Activated CD8-positive, alpha-beta T cell treated with anti-CD3 and anti-CD28 coated beads, Interleukin-2, amount 10 ng/mL, durations not matched to agents 7 days and 5 days (primary cell): ENCODE data around the gene CENPV. TPM values are rescaled to one million over a fixed set of nuclear protein-coding genes. Genes with fewer than 3 reads are reported as not detected.

Experiments
- ATAC-seq: fragments of 150-1000 bp; cut with Tn5 transposase; one replicate; pipeline ENCODE4 v1.10.0; 2021; ENCODE audit warnings: moderate library complexity
- CTCF ChIA-PET: fragments of 350-600 bp; sonication (Branson Sonifier 250); formaldehyde crosslinking; loops from one replicate; lab custom pipeline; 2021; ENCODE audit warnings: antibody characterized with exemption; lab: Charles Lee
- POLR2A ChIA-PET: fragments of 350-600 bp; sonication (Branson Sonifier 250); formaldehyde crosslinking; loops from one replicate; lab custom pipeline; 2021; ENCODE audit warnings: antibody characterized with exemption; lab: Charles Lee
- DNase-seq: peaks from one replicate; pipeline ENCODE4 v3.0.0-alpha.2; 2020
- H3K27ac Mint-ChIP-seq: one replicate; pipeline ENCODE4 v1.8.0; 2021; ENCODE audit warnings: mild to moderate bottlenecking, mixed read lengths
- H3K27me3 Mint-ChIP-seq: one replicate; pipeline ENCODE4 v1.8.0; 2021; ENCODE audit warnings: low read depth, mixed read lengths
- H3K36me3 Mint-ChIP-seq: one replicate; pipeline ENCODE4 v1.8.0; 2021; ENCODE audit warnings: low read depth, mixed read lengths
- H3K4me1 Mint-ChIP-seq: one replicate; pipeline ENCODE4 v1.8.0; 2021; ENCODE audit warnings: low read depth, mixed read lengths
- H3K4me3 Mint-ChIP-seq: one replicate; pipeline ENCODE4 v1.8.0; 2021; ENCODE audit warnings: mild to moderate bottlenecking, mixed read lengths
- H3K9me3 Mint-ChIP-seq: one replicate; pipeline ENCODE4 v1.8.0; 2022; ENCODE audit warnings: mixed read lengths; ENCODE audit not compliant: insufficient read depth
- total RNA-seq, 2 experiments: library from RNA; stranded (reverse); gene quantifications; one replicate each; pipeline ENCODE4 v1.2.3, GENCODE V29; 2021

CENPV gene
- total RNA-seq, 2 experiments from 2014 or later, result 28.6 to 36.4 TPM

- no peak for ATAC-seq
- no peaks in the 10 kb centered on the region for H3K9me3 Mint-ChIP-seq
These were observed 58.7 kb downstream of the CENPV start for GRCh38 chr17:16294560-16294959.

DNA sequence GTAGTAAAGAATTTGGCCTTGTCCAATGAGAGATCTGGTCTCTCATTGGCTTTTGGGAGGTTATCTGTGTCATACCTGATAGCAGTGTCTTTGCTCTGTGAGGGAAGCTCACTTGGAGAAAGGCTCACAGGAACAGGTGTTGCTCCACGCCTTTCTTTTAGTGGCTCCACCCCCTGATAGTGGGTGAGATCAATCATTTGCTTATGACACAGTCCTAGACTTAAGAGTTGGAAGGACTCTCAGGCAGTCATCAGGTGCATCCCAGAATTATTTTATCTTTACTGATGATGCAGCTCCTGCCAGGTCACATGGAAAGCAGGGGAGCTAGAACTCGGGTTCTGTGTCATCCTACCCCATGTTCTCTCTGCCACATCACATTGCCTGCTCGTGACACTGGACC, 59.3 kb downstream of the CENPV start:
- Mint-ChIP-seq H3K4me1 (peaks cover 23% of the 10 kb centered on the region), H3K4me3 (no peak overlapping the region), H3K27me3 (no peaks in the 10 kb centered on the region), H3K27ac (no peak overlapping the region), H3K9me3 (no peaks in the 10 kb centered on the region), H3K36me3 (peaks cover 4% of the 10 kb centered on the region)
- POLR2A ChIA-PET, result no interaction called here
- CTCF ChIA-PET, result interaction anchor here (3.5 kb wide), 1 partner anchor 11 kb away, joined by 17 read pairs; no protein-coding TSS in a partner anchor
- ATAC-seq, result no peak
- no peak for DNase-seq

More at GRCh38 chr17:16294560-16294959, 58.7 kb downstream of the CENPV start:
- Mint-ChIP-seq H3K4me3 (no peak overlapping the region), H3K27me3 (no peaks in the 10 kb centered on the region), H3K4me1 (peaks cover 18% of the 10 kb centered on the region), H3K36me3 (peaks cover 4% of the 10 kb centered on the region), H3K27ac (no peak overlapping the region)
- POLR2A ChIA-PET, result interaction anchor here (0.6 to 1.5 kb wide), 3 partner anchors 8 to 215 kb away, joined by 3 read pairs; partner anchors contain the start of gene CENPV
- no peak for DNase-seq
- CTCF ChIA-PET, result interaction anchor here (3.5 kb wide), 1 partner anchor 10 kb away, joined by 17 read pairs; no protein-coding TSS in a partner anchor

Other genes with a start within 250 kb of the CENPV start
- gene NCOR1, start 137.9 kb downstream of the CENPV start, total RNA-seq, result 100 to 1,000 TPM; 160 to 161 TPM
- gene PIGL, start 136.3 kb downstream of the CENPV start, total RNA-seq, result 10 to 100 TPM; 22.4 to 24.1 TPM
- gene UBB, start 27.6 kb upstream of the CENPV start, total RNA-seq, result 1,000 to 10,000 TPM; 1,415 to 1,441 TPM
- 100 to 1,000 TPM; 124 to 134 TPM for gene TRPV2, start 62.1 kb upstream of the CENPV start, total RNA-seq
- gene LRRC75A, start 138.7 kb upstream of the CENPV start, total RNA-seq, result 1 to 10 TPM; 3.6 to 5.7 TPM
- 1 to 10 TPM; 5.7 to 5.9 TPM for gene ZNF287, start 215.7 kb upstream of the CENPV start, total RNA-seq